KMS-11 (cell line): ENCODE data around the gene HS6ST2.

Source experiments
- H2AFZ ChIP-seq: fragments of 200-600 bp; sonication (generic); 2 replicates; pipeline ENCODE4 v1.6.1; 2016; ENCODE audit warnings: antibody characterized with exemption, mixed run types, low read depth
- H3K27ac ChIP-seq: fragments of 200-600 bp; sonication (generic); 2 replicates; pipeline ENCODE4 v1.6.1; 2016; ENCODE audit warnings: mild to moderate bottlenecking, mixed run types
- H3K27me3 ChIP-seq: fragments of 200-600 bp; sonication (generic); 2 replicates; pipeline ENCODE4 v1.6.1; 2017; ENCODE audit warnings: mild to moderate bottlenecking, low read depth, mixed run types, moderate library complexity; ENCODE audit not compliant: insufficient read depth
- H3K36me3 ChIP-seq: fragments of 200-600 bp; sonication (generic); 2 replicates; pipeline ENCODE4 v1.6.1; 2017; ENCODE audit warnings: mild to moderate bottlenecking, mixed run types; ENCODE audit not compliant: insufficient read depth
- H3K4me1 ChIP-seq: fragments of 200-600 bp; sonication (generic); 2 replicates; pipeline ENCODE4 v1.6.1; 2016; ENCODE audit warnings: mild to moderate bottlenecking, low read depth, mixed run types; ENCODE audit not compliant: poor library complexity, severe bottlenecking
- H3K4me2 ChIP-seq: fragments of 200-600 bp; sonication (generic); 2 replicates; pipeline ENCODE4 v1.7.0; 2016; ENCODE audit warnings: mild to moderate bottlenecking, mixed run types
- H3K4me3 ChIP-seq: fragments of 200-600 bp; sonication (generic); IDR thresholded peaks from 2 replicates; pipeline ENCODE4 v1.6.1; 2017; ENCODE audit warnings: low read depth, low read length, mixed read lengths; ENCODE audit not compliant: insufficient read depth
- H3K79me2 ChIP-seq: fragments of 200-600 bp; sonication (generic); 2 replicates; pipeline ENCODE4 v1.6.1; 2016; ENCODE audit warnings: low read depth, mixed run types; ENCODE audit not compliant: insufficient read depth
- H3K9ac ChIP-seq: fragments of 200-600 bp; sonication (generic); 2 replicates; pipeline ENCODE4 v1.6.1; 2016; ENCODE audit warnings: mild to moderate bottlenecking, mixed run types
- H4K20me1 ChIP-seq: fragments of 200-600 bp; sonication (generic); 2 replicates; pipeline ENCODE4 v1.6.1; 2016; ENCODE audit warnings: mild to moderate bottlenecking, mixed run types; ENCODE audit not compliant: insufficient read depth
- CTCF ChIP-seq: fragments of 200-600 bp; sonication (generic); conservative IDR thresholded peaks from 2 replicates; pipeline ENCODE4 v1.6.1; 2017; ENCODE audit warnings: low read depth, mild to moderate bottlenecking, antibody characterized with exemption, low read length, moderate library complexity, mixed read lengths

HS6ST2 gene

DNA sequence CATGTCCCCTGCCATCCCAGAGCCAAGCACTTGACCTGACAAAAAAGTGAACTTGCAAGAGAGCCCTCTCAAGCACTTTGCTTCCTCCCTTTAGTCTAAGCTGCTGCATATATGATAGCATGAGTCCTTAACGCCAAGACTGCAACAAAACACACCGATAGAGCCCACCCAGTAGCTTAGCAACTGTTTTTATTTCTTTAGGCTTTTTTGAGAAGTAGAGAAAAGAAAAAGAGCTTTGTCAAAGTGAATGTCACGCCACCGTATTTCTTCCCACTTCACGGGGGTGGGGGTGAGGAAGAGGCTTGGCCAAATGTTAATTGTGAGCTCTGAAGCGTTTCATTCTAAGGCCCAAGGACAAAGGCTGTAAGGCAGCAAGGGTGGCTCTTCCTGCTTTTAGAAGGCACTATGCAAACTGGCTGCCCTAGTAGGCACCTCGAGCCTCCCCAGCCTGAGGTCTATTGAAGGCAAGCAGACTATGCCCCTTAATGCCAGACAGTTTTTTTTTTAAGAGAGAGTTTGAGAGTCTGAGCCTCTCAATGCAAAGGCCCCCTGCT, 138.6 kb downstream of the HS6ST2 start:
- no peaks in the 10 kb centered on the region for H3K79me2 ChIP-seq
- H3K4me1 ChIP-seq = no peaks in the 10 kb centered on the region
- H4K20me1 ChIP-seq = no peaks in the 10 kb centered on the region
- no peak overlapping the region for H3K27ac ChIP-seq
- H3K4me3 ChIP-seq = no peak overlapping the region
- no peaks in the 10 kb centered on the region for H3K36me3 ChIP-seq
- H3K4me2 ChIP-seq = no peak overlapping the region
- TF ChIP-seq CTCF = no peak
- H3K9ac ChIP-seq = no peak overlapping the region
- no peaks in the 10 kb centered on the region for H3K27me3 ChIP-seq
- no peak overlapping the region for H2AFZ ChIP-seq

GRCh38 chrX:132818638-132819037, 139.8 kb downstream of the HS6ST2 start:
- TF ChIP-seq CTCF = no peak
- Histone ChIP-seq H2AFZ (no peak overlapping the region), H3K27ac (no peak overlapping the region), H3K36me3 (no peaks in the 10 kb centered on the region), H3K4me1 (no peaks in the 10 kb centered on the region), H3K79me2 (no peaks in the 10 kb centered on the region), H3K9ac (no peak overlapping the region), H4K20me1 (no peaks in the 10 kb centered on the region), H3K4me2 (no peak overlapping the region), H3K4me3 (no peak overlapping the region), H3K27me3 (no peaks in the 10 kb centered on the region)

- Histone ChIP-seq H3K4me2 (no peak overlapping the region), H3K4me1 (no peaks in the 10 kb centered on the region), H3K36me3 (no peaks in the 10 kb centered on the region), H3K79me2 (no peaks in the 10 kb centered on the region), H3K9ac (no peak overlapping the region), H2AFZ (no peak overlapping the region), H3K27ac (no peak overlapping the region), H3K27me3 (no peaks in the 10 kb centered on the region), H3K4me3 (no peak overlapping the region), H4K20me1 (no peaks in the 10 kb centered on the region)
- TF ChIP-seq CTCF = no peak
Measured at GRCh38 chrX:132815643-132816042, 142.8 kb downstream of the HS6ST2 start.

DNA sequence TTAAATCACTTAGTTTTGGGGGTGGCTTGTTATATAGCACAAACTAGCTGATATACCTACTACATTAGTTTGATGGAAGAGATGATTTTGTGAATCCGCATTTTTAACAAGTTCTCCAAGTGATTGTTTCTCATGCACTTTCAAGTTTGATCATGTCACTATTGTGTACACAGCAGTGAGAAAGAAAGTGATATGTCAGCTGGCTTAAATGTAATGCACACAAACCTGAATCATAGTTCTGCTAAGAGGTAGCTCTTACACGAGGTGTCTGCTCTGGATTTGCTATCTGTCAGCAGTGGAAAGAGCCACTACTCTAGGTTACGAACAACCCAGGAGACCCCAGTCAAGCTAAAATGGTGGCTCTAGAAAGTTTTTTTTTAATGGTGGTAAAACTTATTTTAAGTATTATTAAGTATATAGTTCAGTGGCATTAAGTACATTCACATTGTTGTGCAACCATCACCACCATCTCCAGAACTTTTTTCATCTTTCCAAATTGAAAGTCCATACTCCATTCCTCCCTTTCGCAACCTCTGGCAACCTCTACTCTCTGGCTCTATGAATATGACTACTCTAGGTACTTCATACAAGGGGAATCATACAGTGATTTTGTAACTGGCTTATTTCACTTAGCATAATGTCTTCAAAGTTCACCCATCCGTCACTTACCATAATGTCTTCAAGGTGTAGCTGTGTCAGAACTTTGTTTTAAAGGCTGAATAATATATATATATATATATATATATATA, 147.3 kb downstream of the HS6ST2 start:
- Histone ChIP-seq H3K27me3 (no peaks in the 10 kb centered on the region), H3K36me3 (no peaks in the 10 kb centered on the region), H3K4me2 (no peak overlapping the region)

More for the DNA sequence above, 147.3 kb downstream of the HS6ST2 start:
- Histone ChIP-seq H4K20me1 (no peaks in the 10 kb centered on the region), H3K79me2 (no peaks in the 10 kb centered on the region), H3K4me3 (no peak overlapping the region), H2AFZ (no peak overlapping the region), H3K27ac (no peak overlapping the region), H3K9ac (no peak overlapping the region), H3K4me1 (no peaks in the 10 kb centered on the region)
- TF ChIP-seq CTCF = no peak
